Measurements from ENCODE around the gene FAM229A.
"Not testable (repeated sequence)": the region's sequence is repeated elsewhere in the genome, so short reads cannot be mapped to it uniquely, and the experiment has no call there.

- not testable (repeated sequence) for TF ChIP-seq ZNF274 (IDR thresholded peaks at IDR 0.05; ENCODE audit: low read depth, low read length); SUZ12 (IDR thresholded peaks at IDR 0.05; ENCODE audit: extremely low read depth, insufficient read depth, insufficient read length); YY1 (IDR thresholded peaks at IDR 0.05; ENCODE audit: insufficient read depth, insufficient read length)
Measured at GRCh38 chr1:32355778-32356177, 6.5 kb downstream of the FAM229A start.
